ENCODE results near the gene CDKL1.

CDKL1 gene

DNA sequence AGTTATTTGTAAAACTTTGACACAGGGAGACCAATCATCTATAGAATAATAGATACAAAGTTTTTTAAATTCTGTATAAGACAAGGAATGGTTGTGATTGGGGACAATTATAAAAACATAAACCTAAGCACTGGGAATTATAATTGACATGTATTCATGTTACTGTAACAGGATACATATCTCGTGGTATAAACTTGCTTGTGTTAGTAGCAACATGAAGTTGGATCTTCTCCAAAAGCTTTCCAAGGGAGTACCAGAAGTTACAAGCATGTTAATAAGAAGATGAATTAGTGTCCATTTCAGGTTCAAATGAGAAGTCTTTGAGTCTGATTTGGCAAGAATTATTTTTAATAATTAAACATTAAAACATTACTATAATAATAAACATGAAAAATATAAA lies 42.2 kb downstream of the CDKL1 start:
- Histone ChIP-seq H3K27me3 (ENCODE audit: insufficient read depth, low read length) (no peaks in the 10 kb centered on the region), H3K9me3 (ENCODE audit: low read length) (no peaks in the 10 kb centered on the region), H3K9ac (ENCODE audit: low read length) (no peak overlapping the region), H3F3A (ENCODE audit: insufficient read depth, low read length) (no peaks in the 10 kb centered on the region), H3K9me2 (ENCODE audit: low read depth, low read length) (no peaks in the 10 kb centered on the region), H2AFZ (ENCODE audit: low read length) (no peak overlapping the region), H3K79me2 (ENCODE audit: insufficient read depth, low read length) (no peaks in the 10 kb centered on the region), H3K4me3 (ENCODE audit: low read depth, low read length, poor library complexity, severe bottlenecking) (no peak overlapping the region), H3K27ac (ENCODE audit: low read depth, low read length, poor library complexity, severe bottlenecking) (no peak overlapping the region), H3K36me3 (ENCODE audit: insufficient read depth, low read length) (no peaks in the 10 kb centered on the region), H4K20me1 (ENCODE audit: insufficient read depth, low read length) (no peaks in the 10 kb centered on the region), H3K4me1 (ENCODE audit: insufficient read depth, low read length, severe bottlenecking) (no peaks in the 10 kb centered on the region), H3K4me2 (ENCODE audit: low read length) (no peak overlapping the region)
- TF ChIP-seq EZH2 (IDR thresholded peaks at IDR 0.05; ENCODE audit: borderline replicate concordance, low read length), result no peak
- TF ChIP-seq, protein P1, sequence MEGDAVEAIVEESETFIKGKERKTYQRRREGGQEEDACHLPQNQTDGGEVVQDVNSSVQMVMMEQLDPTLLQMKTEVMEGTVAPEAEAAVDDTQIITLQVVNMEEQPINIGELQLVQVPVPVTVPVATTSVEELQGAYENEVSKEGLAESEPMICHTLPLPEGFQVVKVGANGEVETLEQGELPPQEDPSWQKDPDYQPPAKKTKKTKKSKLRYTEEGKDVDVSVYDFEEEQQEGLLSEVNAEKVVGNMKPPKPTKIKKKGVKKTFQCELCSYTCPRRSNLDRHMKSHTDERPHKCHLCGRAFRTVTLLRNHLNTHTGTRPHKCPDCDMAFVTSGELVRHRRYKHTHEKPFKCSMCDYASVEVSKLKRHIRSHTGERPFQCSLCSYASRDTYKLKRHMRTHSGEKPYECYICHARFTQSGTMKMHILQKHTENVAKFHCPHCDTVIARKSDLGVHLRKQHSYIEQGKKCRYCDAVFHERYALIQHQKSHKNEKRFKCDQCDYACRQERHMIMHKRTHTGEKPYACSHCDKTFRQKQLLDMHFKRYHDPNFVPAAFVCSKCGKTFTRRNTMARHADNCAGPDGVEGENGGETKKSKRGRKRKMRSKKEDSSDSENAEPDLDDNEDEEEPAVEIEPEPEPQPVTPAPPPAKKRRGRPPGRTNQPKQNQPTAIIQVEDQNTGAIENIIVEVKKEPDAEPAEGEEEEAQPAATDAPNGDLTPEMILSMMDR (IDR thresholded peaks at IDR 0.05; ENCODE audit: low read length), result no peak

DNA sequence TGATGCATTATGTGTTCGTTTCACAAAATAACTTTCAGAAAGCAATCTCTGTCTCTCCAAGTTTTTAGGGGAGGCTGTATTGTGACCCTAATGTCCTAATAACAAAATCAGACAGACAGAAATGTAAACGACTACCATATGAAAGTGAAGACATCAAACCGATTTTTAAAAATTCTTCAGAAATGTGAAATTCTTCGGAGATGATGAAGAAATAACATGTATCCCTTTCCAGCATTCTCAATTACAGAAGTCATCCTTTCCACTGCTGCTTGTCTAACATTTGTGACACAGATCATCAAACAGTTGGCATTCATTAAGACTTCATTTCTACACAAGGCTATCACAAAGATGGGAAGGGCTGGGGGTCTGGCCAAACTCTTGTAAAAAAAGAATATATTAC lies 43.6 kb downstream of the CDKL1 start:
- no peak overlapping the region for H3K9ac ChIP-seq (ENCODE audit: low read length)
- no peaks in the 10 kb centered on the region for H3K9me2 ChIP-seq (ENCODE audit: low read depth, low read length)
- no peak overlapping the region for H3K4me3 ChIP-seq (ENCODE audit: low read depth, low read length, poor library complexity, severe bottlenecking)
- H4K20me1 ChIP-seq (ENCODE audit: insufficient read depth, low read length), result no peaks in the 10 kb centered on the region
- H3K4me2 ChIP-seq (ENCODE audit: low read length), result no peak overlapping the region
- H3K27ac ChIP-seq (ENCODE audit: low read depth, low read length, poor library complexity, severe bottlenecking), result no peak overlapping the region
- no peaks in the 10 kb centered on the region for H3K27me3 ChIP-seq (ENCODE audit: insufficient read depth, low read length)
- TF ChIP-seq, protein P1 (IDR thresholded peaks at IDR 0.05; ENCODE audit: low read length), result no peak
- no peak for TF ChIP-seq EZH2 (IDR thresholded peaks at IDR 0.05; ENCODE audit: borderline replicate concordance, low read length)
- H3K36me3 ChIP-seq (ENCODE audit: insufficient read depth, low read length), result no peaks in the 10 kb centered on the region
- no peaks in the 10 kb centered on the region for H3K4me1 ChIP-seq (ENCODE audit: insufficient read depth, low read length, severe bottlenecking)
- H3F3A ChIP-seq (ENCODE audit: insufficient read depth, low read length), result no peaks in the 10 kb centered on the region
- no peaks in the 10 kb centered on the region for H3K9me3 ChIP-seq (ENCODE audit: low read length)
- H2AFZ ChIP-seq (ENCODE audit: low read length), result no peak overlapping the region
- H3K79me2 ChIP-seq (ENCODE audit: insufficient read depth, low read length), result no peaks in the 10 kb centered on the region

DNA sequence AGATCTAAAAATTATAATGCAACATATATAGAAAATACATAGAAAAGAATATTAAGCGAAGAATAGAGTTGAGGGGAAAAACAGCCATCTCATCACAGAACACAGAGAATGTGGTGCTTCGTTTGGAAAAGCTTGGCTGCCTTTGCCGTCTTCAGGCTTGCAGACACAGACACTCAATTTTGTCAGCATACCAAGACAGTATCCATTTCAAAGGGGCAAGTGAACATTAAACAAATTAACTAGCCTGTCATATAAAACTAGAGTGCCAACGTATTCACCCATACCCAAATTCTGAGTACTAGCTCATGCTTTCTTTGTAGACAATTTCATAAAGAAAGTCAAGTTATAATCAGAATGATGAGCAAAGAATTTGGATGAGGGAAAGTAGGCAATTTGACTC lies 44.1 kb downstream of the CDKL1 start:
- Histone ChIP-seq H3K4me1 (ENCODE audit: insufficient read depth, low read length, severe bottlenecking) (no peaks in the 10 kb centered on the region), H3K9me3 (ENCODE audit: low read length) (no peaks in the 10 kb centered on the region), H3K27ac (ENCODE audit: low read depth, low read length, poor library complexity, severe bottlenecking) (no peak overlapping the region), H3K36me3 (ENCODE audit: insufficient read depth, low read length) (no peaks in the 10 kb centered on the region), H3K4me3 (ENCODE audit: low read depth, low read length, poor library complexity, severe bottlenecking) (no peak overlapping the region), H2AFZ (ENCODE audit: low read length) (no peak overlapping the region), H3K9ac (ENCODE audit: low read length) (no peak overlapping the region), H3F3A (ENCODE audit: insufficient read depth, low read length) (no peaks in the 10 kb centered on the region), H3K9me2 (ENCODE audit: low read depth, low read length) (no peaks in the 10 kb centered on the region), H4K20me1 (ENCODE audit: insufficient read depth, low read length) (no peaks in the 10 kb centered on the region), H3K27me3 (ENCODE audit: insufficient read depth, low read length) (no peaks in the 10 kb centered on the region), H3K4me2 (ENCODE audit: low read length) (no peak overlapping the region), H3K79me2 (ENCODE audit: insufficient read depth, low read length) (no peaks in the 10 kb centered on the region)
- no peak for TF ChIP-seq EZH2 (IDR thresholded peaks at IDR 0.05; ENCODE audit: borderline replicate concordance, low read length)
- TF ChIP-seq, protein P1 (IDR thresholded peaks at IDR 0.05; ENCODE audit: low read length), result no peak
